ENCODE results near the gene PTGER1. TPM values are rescaled to one million over a fixed set of nuclear protein-coding genes. Genes with fewer than 3 reads are reported as not detected.

PTGER1 gene
- total and polyA plus RNA-seq, 2 of the 13 experiments (the other 11 are each of a cell fraction or from before 2014, with no cell fraction given), result 0.13 TPM; not detected in 1

- peak; percentile 28; the same call in 1 of the 2 replicates for TF ChIP-seq STAG1 (CRISPR knock-in tag; IDR thresholded peaks at IDR 0.05)
- TF ChIP-seq ETV6 (CRISPR knock-in tag; conservative IDR thresholded peaks at IDR 0.05), result no peak
- 0 out of 2 replicates have a peak, but pooled peaks have one; percentile 28 for TF ChIP-seq SAP130 (CRISPR knock-in tag; IDR thresholded peaks at IDR 0.05; ENCODE audit: low read depth)
- TF ChIP-seq ZNF224 (CRISPR knock-in tag; IDR thresholded peaks at IDR 0.05), result no peak
- TF ChIP-seq MAZ (IDR thresholded peaks at IDR 0.05; ENCODE audit: borderline replicate concordance, low read depth, low read length), result peak; percentile 57; the same call in 1 of the 2 replicates
- TF ChIP-seq MAZ (CRISPR knock-in tag; IDR thresholded peaks at IDR 0.05; ENCODE audit: low read depth), result no peak
- TF ChIP-seq ZNF687 (CRISPR knock-in tag; IDR thresholded peaks at IDR 0.05), result peak; percentile 38; the same call in 1 of the 2 replicates
- TF ChIP-seq AGO2 (optimal IDR thresholded peaks at IDR 0.05; ENCODE audit: low read depth, low read length), result peak; percentile 88
- 0 out of 2 replicates have a peak, but pooled peaks have one; percentile 6 for TF ChIP-seq MXD1 (CRISPR knock-in tag; IDR thresholded peaks at IDR 0.05)
- peak; percentile 86 for TF ChIP-seq KDM2A (CRISPR knock-in tag; IDR thresholded peaks at IDR 0.05; ENCODE audit: borderline replicate concordance, low read depth)
- no peak for TF ChIP-seq TMF1 (CRISPR knock-in tag; IDR thresholded peaks at IDR 0.05; ENCODE audit: low read depth)
- TF ChIP-seq ZNF768 (CRISPR knock-in tag; IDR thresholded peaks at IDR 0.05), result 0 out of 2 replicates have a peak, but pooled peaks have one; percentile 27
- TF ChIP-seq ZNF280D (CRISPR knock-in tag; IDR thresholded peaks at IDR 0.05), result no peak
- no peak for TF ChIP-seq AKAP8 (CRISPR knock-in tag; IDR thresholded peaks at IDR 0.05)
- no peak for TF ChIP-seq ZNF142 (CRISPR knock-in tag; IDR thresholded peaks at IDR 0.05)
Observed at GRCh38 chr19:14475251-14476073, at the start of gene PTGER1 (continued).
